WTC11 (cell line): Measurements from ENCODE around the gene SMIM28. TPM values are rescaled to one million over a fixed set of nuclear protein-coding genes. Genes with fewer than 3 reads are reported as not detected.

Source experiments
- ATAC-seq: fragments of 200-7000 bp; cut with Tn5 transposase; 2 replicates; pipeline ENCODE4 v1.10.0; 2021; ENCODE audit warnings: mild to moderate bottlenecking, moderate library complexity
- CTCF ChIA-PET: fragments of 300-600 bp; sonication (Branson Sonifier 250); formaldehyde crosslinking; loops from one replicate; lab custom pipeline; 2021; ENCODE audit warnings: antibody characterized with exemption; lab: Charles Lee
- POLR2A ChIA-PET: fragments of 350-600 bp; sonication (Branson Sonifier 250); formaldehyde crosslinking; loops from one replicate; lab custom pipeline; 2021; ENCODE audit warnings: antibody characterized with exemption; lab: Charles Lee
- DNase-seq: peaks from one replicate; pipeline ENCODE4 v3.0.0; 2021; ENCODE audit warnings: low spot score
- H3K27ac Mint-ChIP-seq: 2 replicates; pipeline ENCODE4 v1.8.0; 2021; ENCODE audit warnings: mixed read lengths
- H3K27me3 Mint-ChIP-seq: 2 replicates; pipeline ENCODE4 v1.8.0; 2021; ENCODE audit warnings: low read depth, mild to moderate bottlenecking, moderate library complexity, mixed read lengths
- H3K36me3 Mint-ChIP-seq: 2 replicates; pipeline ENCODE4 v1.8.0; 2021; ENCODE audit warnings: mixed read lengths
- H3K4me1 Mint-ChIP-seq: 2 replicates; pipeline ENCODE4 v1.8.0; 2022; ENCODE audit warnings: mixed read lengths
- H3K4me3 Mint-ChIP-seq: 2 replicates; pipeline ENCODE4 v1.8.0; 2021; ENCODE audit warnings: mild to moderate bottlenecking, moderate library complexity, mixed read lengths
- H3K9me3 Mint-ChIP-seq: 2 replicates; pipeline ENCODE4 v1.8.0; 2021; ENCODE audit warnings: mixed read lengths
- CTCF ChIP-seq: fragments of 200-600 bp; IDR thresholded peaks from 2 replicates; pipeline ENCODE4 v1.8.0; 2022; ENCODE audit warnings: antibody characterized with exemption
- E2F1 ChIP-seq: sonication (generic); formaldehyde crosslinking; IDR thresholded peaks from 2 replicates; pipeline ENCODE4 v1.8.0; 2022; ENCODE audit warnings: mild to moderate bottlenecking, missing genetic modification reagents
- E2F4 ChIP-seq: sonication (generic); formaldehyde crosslinking; IDR thresholded peaks from 2 replicates; pipeline ENCODE4 v1.8.1; 2022; ENCODE audit warnings: low read depth, mild to moderate bottlenecking, moderate library complexity, missing genetic modification reagents, borderline replicate concordance
- ETV6 ChIP-seq: sonication (generic); formaldehyde crosslinking; IDR thresholded peaks from 2 replicates; pipeline ENCODE4 v1.8.1; 2022; ENCODE audit warnings: mild to moderate bottlenecking, missing genetic modification reagents
- GTF2I ChIP-seq: fragments of 250-450 bp; sonication (Bioruptor Pico); conservative IDR thresholded peaks from 2 replicates; pipeline ENCODE4 v1.4.0; 2021; ENCODE audit warnings: mild to moderate bottlenecking
- JAZF1 ChIP-seq: fragments of 250-450 bp; sonication (Bioruptor Pico); IDR thresholded peaks from 2 replicates; pipeline ENCODE4 v1.9.0; 2021; ENCODE audit warnings: moderate library complexity, mild to moderate bottlenecking, inconsistent platforms
- MAX ChIP-seq: sonication (generic); formaldehyde crosslinking; IDR thresholded peaks from 2 replicates; pipeline ENCODE4 v1.8.0; 2022; ENCODE audit warnings: mild to moderate bottlenecking, missing genetic modification reagents
- PRDM15 ChIP-seq: sonication (generic); formaldehyde crosslinking; IDR thresholded peaks from 2 replicates; pipeline ENCODE4 v1.8.0; 2022; ENCODE audit warnings: missing genetic modification reagents
- PREB ChIP-seq: sonication (generic); formaldehyde crosslinking; IDR thresholded peaks from 2 replicates; pipeline ENCODE4 v1.8.1; 2022; ENCODE audit warnings: mild to moderate bottlenecking, missing genetic modification reagents, moderate library complexity, borderline replicate concordance
- PRRX2 ChIP-seq: fragments of 250-450 bp; sonication (Bioruptor Pico); IDR thresholded peaks from 2 replicates; pipeline ENCODE4 v1.8.0; 2021; ENCODE audit warnings: mild to moderate bottlenecking
- SMAD3 ChIP-seq: sonication (generic); formaldehyde crosslinking; IDR thresholded peaks from 2 replicates; pipeline ENCODE4 v1.8.0; 2022; ENCODE audit warnings: missing genetic modification reagents, mild to moderate bottlenecking, borderline replicate concordance
- SP1 ChIP-seq: sonication (generic); formaldehyde crosslinking; conservative IDR thresholded peaks from 2 replicates; pipeline ENCODE4 v1.8.1; 2022; ENCODE audit warnings: missing genetic modification reagents
- TP53 ChIP-seq: sonication (generic); formaldehyde crosslinking; IDR thresholded peaks from 2 replicates; pipeline ENCODE4 v1.8.1; 2023; ENCODE audit warnings: mild to moderate bottlenecking, missing genetic modification reagents
- ZBTB43 ChIP-seq: sonication (generic); formaldehyde crosslinking; IDR thresholded peaks from 2 replicates; pipeline ENCODE4 v1.8.1; 2023; ENCODE audit warnings: mild to moderate bottlenecking, missing genetic modification reagents
- ZNF121 ChIP-seq: sonication (generic); formaldehyde crosslinking; IDR thresholded peaks from 2 replicates; pipeline ENCODE4 v1.8.0; 2023; ENCODE audit warnings: missing genetic modification reagents
- ZNF512 ChIP-seq: sonication (generic); formaldehyde crosslinking; IDR thresholded peaks from 2 replicates; pipeline ENCODE4 v1.8.1; 2022; ENCODE audit warnings: missing genetic modification reagents, borderline replicate concordance
- ZNF671 ChIP-seq: fragments of 250-450 bp; sonication (Bioruptor Pico); IDR thresholded peaks from 2 replicates; pipeline ENCODE4 v1.8.0; 2021; ENCODE audit warnings: mild to moderate bottlenecking
- ZSCAN18 ChIP-seq: fragments of 250-450 bp; sonication (Bioruptor Pico); IDR thresholded peaks from 2 replicates; pipeline ENCODE4 v2.1.2; 2022; ENCODE audit warnings: mild to moderate bottlenecking, moderate library complexity
- total RNA-seq: library from RNA; stranded (reverse); gene quantifications from 3 replicates; pipeline ENCODE4 v1.2.3, GENCODE V29; 2021

SMIM28 gene
- total RNA-seq, 1 experiment from 2014 or later, result not detected

- ATAC-seq, result no peak
- Mint-ChIP-seq H3K9me3 (no peaks in the 10 kb centered on the region), H3K4me3 (no peak overlapping the region), H3K36me3 (peaks cover 4% of the 10 kb centered on the region; the same call in 1 of the 2 replicates), H3K27me3 (no peaks in the 10 kb centered on the region), H3K27ac (no peak overlapping the region), H3K4me1 (peaks cover 8% of the 10 kb centered on the region; the same call in 1 of the 2 replicates)
- ChIA-PET CTCF (interaction anchor here (1.0 to 1.3 kb wide), 3 partner anchors 83 to 423 kb away, joined by 3 read pairs; no protein-coding TSS in a partner anchor), POLR2A (interaction anchor here (0.5 kb wide), 1 partner anchor 466 kb away, joined by 5 read pairs; no protein-coding TSS in a partner anchor)
- DNase-seq, result no peak
- TF ChIP-seq PREB (CRISPR knock-in tag) (no peak), SP1 (no peak), ZNF671 (CRISPR knock-in tag) (no peak), ZBTB43 (CRISPR knock-in tag) (no peak), PRRX2 (CRISPR knock-in tag) (no peak), ZNF121 (CRISPR knock-in tag) (no peak), TP53 (CRISPR knock-in tag) (no peak), ZNF512 (no peak), ETV6 (CRISPR knock-in tag) (no peak), GTF2I (CRISPR knock-in tag) (no peak), SMAD3 (CRISPR knock-in tag) (no peak), E2F1 (CRISPR knock-in tag) (no peak), MAX (CRISPR knock-in tag) (no peak), E2F4 (no peak), CTCF (no peak)
- TF ChIP-seq, all 79 proteins: peak for 0
Observed at GRCh38 chr6:138426500-138427123, 48.9 kb downstream of the SMIM28 start.

GRCh38 chr6:138427701-138428100 is 50.0 kb downstream of the SMIM28 start:
- Mint-ChIP-seq H3K4me3 (no peak overlapping the region), H3K27ac (no peak overlapping the region), H3K27me3 (no peaks in the 10 kb centered on the region), H3K4me1 (peaks cover 9% of the 10 kb centered on the region; the same call in 1 of the 2 replicates), H3K9me3 (no peaks in the 10 kb centered on the region), H3K36me3 (peaks cover 4% of the 10 kb centered on the region; the same call in 1 of the 2 replicates)
- ChIA-PET CTCF (interaction anchor here (0.6 to 1.1 kb wide), 3 partner anchors 82 to 679 kb away, joined by 3 read pairs; no protein-coding TSS in a partner anchor), POLR2A (no interaction called here)
- DNase-seq (no peak), ATAC-seq (no peak)
- TF ChIP-seq ZBTB43 (CRISPR knock-in tag) (no peak), PRDM15 (CRISPR knock-in tag) (no peak), ZSCAN18 (CRISPR knock-in tag) (no peak), TP53 (CRISPR knock-in tag) (no peak), MAX (CRISPR knock-in tag) (no peak), JAZF1 (CRISPR knock-in tag) (no peak)
